H1 (cell line): Measurements from ENCODE around the gene FUT4. TPM values are rescaled to one million over a fixed set of nuclear protein-coding genes. Genes with fewer than 3 reads are reported as not detected.

ENCODE experiments used
- CTCF ChIA-PET: fragments of 300-600 bp; sonication (Branson Sonifier 250); formaldehyde crosslinking; loops from one replicate; lab custom pipeline; 2021; ENCODE audit not compliant: partially characterized antibody; lab: Charles Lee
- POLR2A ChIA-PET: fragments of 300-600 bp; sonication (Branson Sonifier 250); formaldehyde crosslinking; loops from one replicate; lab custom pipeline; 2021; ENCODE audit warnings: inconsistent platforms; ENCODE audit not compliant: partially characterized antibody; lab: Charles Lee
- DNase-seq, 2 experiments: peaks; one replicate each; pipeline versions ENCODE4 v3.0.0 to v3.0.0-alpha.2; 2010 to 2022; ENCODE audit warnings: low spot score in 2 of 2, low read depth in 1 of 2, mixed read lengths in 1 of 2
- FAIRE-seq: peaks from 2 replicates; lab custom pipeline; 2011; peaks lifted over from hg19 to GRCh38; lab: Jason Lieb, UNC
- H2AFZ ChIP-seq: 2 replicates; pipeline ENCODE4 v1.8.1; 2012; ENCODE audit warnings: low read length, inconsistent platforms
- H2AK5ac ChIP-seq: 2 replicates; pipeline ENCODE4 v1.6.1; 2013; ENCODE audit warnings: low read depth, low read length
- H2BK120ac ChIP-seq: replicated peaks from 2 replicates; pipeline ENCODE3; 2013; ENCODE audit warnings: low read depth, low read length, inconsistent platforms
- H2BK12ac ChIP-seq: 2 replicates; pipeline ENCODE4 v1.6.1; 2013; ENCODE audit warnings: low read depth, low read length
- H2BK15ac ChIP-seq: 2 replicates; pipeline ENCODE4 v1.6.1; 2013; ENCODE audit warnings: low read length
- H2BK20ac ChIP-seq: 2 replicates; pipeline ENCODE4 v1.6.1; 2013; ENCODE audit warnings: low read length
- H2BK5ac ChIP-seq: 2 replicates; pipeline ENCODE4 v1.6.1; 2013; ENCODE audit warnings: low read depth, low read length
- H3K14ac ChIP-seq: 2 replicates; pipeline ENCODE4 v1.6.1; 2013; ENCODE audit warnings: inconsistent platforms; ENCODE audit not compliant: insufficient read length
- H3K18ac ChIP-seq: 2 replicates; pipeline ENCODE4 v1.6.1; 2013; ENCODE audit warnings: low read length; ENCODE audit errors: extremely low read depth
- H3K23ac ChIP-seq: 2 replicates; pipeline ENCODE4 v1.6.1; 2013; ENCODE audit warnings: inconsistent platforms; ENCODE audit not compliant: insufficient read length
- H3K23me2 ChIP-seq: 2 replicates; pipeline ENCODE4 v1.6.1; 2013; ENCODE audit warnings: low read depth, low read length
- H3K27ac ChIP-seq: 2 replicates; pipeline ENCODE4 v1.6.1; 2011; ENCODE audit warnings: low read depth, low read length, inconsistent platforms
- H3K27me3 ChIP-seq, 4 experiments: replicated peaks in 1 of 4; 1 replicate in 1 of 4; 2 replicates in 3 of 4; pipeline versions ENCODE4 v1.6.1 to v1.8.1; 2011 to 2013; ENCODE audit warnings: low read length in 3 of 4, mild to moderate bottlenecking in 3 of 4, inconsistent platforms in 2 of 4, mixed read lengths in 2 of 4, moderate library complexity in 1 of 4; ENCODE audit not compliant: control insufficient read depth in 3 of 4, insufficient read depth in 3 of 4; ENCODE audit errors: extremely low read depth in 1 of 4
- H3K36me3 ChIP-seq, 4 experiments: 2 replicates each; pipeline versions ENCODE4 v1.6.1 to v1.8.1; 2011 to 2013; ENCODE audit warnings: mild to moderate bottlenecking in 4 of 4, low read length in 3 of 4, moderate library complexity in 2 of 4, control low read depth in 1 of 4, inconsistent platforms in 1 of 4; ENCODE audit not compliant: insufficient read depth in 4 of 4, control insufficient read depth in 2 of 4
- H3K4ac ChIP-seq: replicated peaks from 2 replicates; pipeline ENCODE3; 2013; ENCODE audit warnings: low read length, low read depth, mixed read lengths, inconsistent platforms; ENCODE audit not compliant: insufficient read length
- H3K4me1 ChIP-seq, 4 experiments: replicated peaks in 1 of 4; 1 replicate in 1 of 4; 2 replicates in 3 of 4; pipeline versions ENCODE4 v1.6.1 to v1.8.1; 2011 to 2013; ENCODE audit warnings: low read length in 3 of 4, inconsistent platforms in 2 of 4, mixed read lengths in 1 of 4; ENCODE audit not compliant: insufficient read depth in 4 of 4, control insufficient read depth in 3 of 4
- H3K4me2 ChIP-seq, 2 experiments: 2 replicates each; pipeline versions ENCODE4 v1.6.1 to v1.8.1; 2011 to 2013; ENCODE audit warnings: low read depth in 2 of 2, low read length in 2 of 2, control low read depth in 1 of 2, inconsistent platforms in 1 of 2, mild to moderate bottlenecking in 1 of 2; ENCODE audit not compliant: insufficient read depth in 1 of 2
- H3K4me3 ChIP-seq, 4 experiments: fragments of 200-600, 300-600 bp in 1 of 4; sonication (generic), shearing (Covaris generic), sonication (Bioruptor Twin) in 1 of 4; 2 replicates each; pipeline versions ENCODE4 v1.5.1 to v1.8.1; 2011 to 2016; ENCODE audit warnings: low read length in 4 of 4, low read depth in 3 of 4, control low read depth in 2 of 4, inconsistent platforms in 2 of 4, mild to moderate bottlenecking in 2 of 4, mixed read lengths in 1 of 4, moderate library complexity in 1 of 4; ENCODE audit not compliant: insufficient read depth in 2 of 4; ENCODE audit errors: extremely low read depth in 1 of 4
- H3K56ac ChIP-seq: replicated peaks from 2 replicates; pipeline ENCODE3; 2013; ENCODE audit warnings: low read depth, mild to moderate bottlenecking, mixed read lengths, low read length, inconsistent platforms; ENCODE audit not compliant: insufficient read length
- H3K79me1 ChIP-seq: 2 replicates; pipeline ENCODE4 v1.6.1; 2013; ENCODE audit warnings: low read depth, low read length, control low read depth
- H3K79me2 ChIP-seq, 2 experiments: 2 replicates each; pipeline versions ENCODE4 v1.6.1 to v1.8.1; 2012 to 2013; ENCODE audit warnings: low read length in 2 of 2, mild to moderate bottlenecking in 2 of 2, inconsistent platforms in 1 of 2; ENCODE audit not compliant: insufficient read depth in 2 of 2, control insufficient read depth in 1 of 2
- H3K9ac ChIP-seq, 4 experiments: replicated peaks in 1 of 4; 1 replicate in 1 of 4; 2 replicates in 3 of 4; pipeline versions ENCODE4 v1.6.1 to v1.8.1; 2011 to 2013; ENCODE audit warnings: low read depth in 3 of 4, low read length in 3 of 4, control low read depth in 2 of 4, mild to moderate bottlenecking in 2 of 4, moderate library complexity in 2 of 4, inconsistent platforms in 1 of 4; ENCODE audit errors: extremely low read depth in 1 of 4
- H3K9me3 ChIP-seq, 2 experiments: 2 replicates each; pipeline versions ENCODE4 v1.6.1 to v1.8.1; 2012 to 2013; ENCODE audit warnings: mild to moderate bottlenecking in 2 of 2, moderate library complexity in 2 of 2, control low read depth in 1 of 2, inconsistent platforms in 1 of 2, low read depth in 1 of 2, low read length in 1 of 2, mixed read lengths in 1 of 2; ENCODE audit not compliant: insufficient read depth in 2 of 2
- H4K20me1 ChIP-seq, 2 experiments: replicated peaks in 1 of 2; 2 replicates each; pipeline versions ENCODE3 to v1.8.1; 2011 to 2013; ENCODE audit warnings: inconsistent platforms in 2 of 2, low read length in 2 of 2, mild to moderate bottlenecking in 1 of 2; ENCODE audit not compliant: insufficient read depth in 2 of 2, control insufficient read depth in 1 of 2
- H4K5ac ChIP-seq: 2 replicates; pipeline ENCODE4 v1.6.1; 2013; ENCODE audit warnings: low read length, low read depth, mixed read lengths, inconsistent platforms; ENCODE audit not compliant: insufficient read length
- H4K8ac ChIP-seq: 2 replicates; pipeline ENCODE4 v1.8.0; 2013; ENCODE audit warnings: mild to moderate bottlenecking, moderate library complexity, low read length, inconsistent platforms; ENCODE audit not compliant: insufficient read depth; ENCODE audit errors: extremely low read depth
- H4K91ac ChIP-seq: replicated peaks from 2 replicates; pipeline ENCODE3; 2013; ENCODE audit warnings: low read length, mixed read lengths, inconsistent platforms; ENCODE audit not compliant: insufficient read length
- CBX8 ChIP-seq: fragments of 300-800, 300-1000 bp; sonication (generic); IDR thresholded peaks from 2 replicates; pipeline ENCODE4 v1.7.1; 2016; ENCODE audit warnings: low read depth, low read length, borderline replicate concordance
- CEBPB ChIP-seq: IDR thresholded peaks from 2 replicates; pipeline ENCODE4 v1.6.1; 2012; ENCODE audit warnings: low read depth, low read length
- CTBP2 ChIP-seq: IDR thresholded peaks from 2 replicates; pipeline ENCODE4 v1.7.0; 2011; ENCODE audit warnings: borderline replicate concordance, mild to moderate bottlenecking, moderate library complexity, mixed read lengths, low read length; ENCODE audit not compliant: insufficient read depth, insufficient read length
- EZH2 ChIP-seq: fragments of 200-600 bp; sonication (generic); IDR thresholded peaks from 2 replicates; pipeline ENCODE4 v1.7.1; 2012; ENCODE audit warnings: low read depth, mild to moderate bottlenecking, moderate library complexity, low read length, inconsistent platforms; ENCODE audit not compliant: severe bottlenecking
- JUND ChIP-seq: IDR thresholded peaks from 2 replicates; pipeline ENCODE4 v1.6.1; 2011; ENCODE audit warnings: mild to moderate bottlenecking, improper control_type of control experiment, low read length
- MAFK ChIP-seq: IDR thresholded peaks from 2 replicates; pipeline ENCODE4 v1.6.1; 2012; ENCODE audit warnings: low read depth, mild to moderate bottlenecking, improper control_type of control experiment, low read length
- NANOG ChIP-seq: IDR thresholded peaks from 2 replicates; pipeline ENCODE4 v1.6.1; 2011; ENCODE audit warnings: low read length, low read depth, mild to moderate bottlenecking, inconsistent platforms; ENCODE audit not compliant: insufficient read depth, poor library complexity, severe bottlenecking
- RNF2 ChIP-seq: fragments of 200-900, 300-1000 bp; sonication (generic); IDR thresholded peaks from 2 replicates; pipeline ENCODE4 v1.7.1; 2016; ENCODE audit warnings: borderline replicate concordance, low read depth, mild to moderate bottlenecking, antibody characterized with exemption, low read length; ENCODE audit not compliant: poor library complexity, severe bottlenecking; ENCODE audit errors: missing control alignments
- SIRT6 ChIP-seq: IDR thresholded peaks from one replicate; pipeline ENCODE4 v1.7.1; 2012; ENCODE audit warnings: low read length, inconsistent platforms
- SRF ChIP-seq: IDR thresholded peaks from 2 replicates; pipeline ENCODE4 v1.6.1; 2011; ENCODE audit warnings: mild to moderate bottlenecking, low read depth, low read length, moderate library complexity
- SUZ12 ChIP-seq: fragments of 200-600 bp; sonication (generic); IDR thresholded peaks from 2 replicates; pipeline ENCODE4 v1.6.1; 2012; ENCODE audit warnings: mild to moderate bottlenecking, inconsistent platforms, low read length, moderate library complexity, mixed read lengths
- TAF1 ChIP-seq: IDR thresholded peaks from 2 replicates; pipeline ENCODE4 v1.6.1; 2011; ENCODE audit warnings: mild to moderate bottlenecking, low read depth, low read length
- TCF12 ChIP-seq: IDR thresholded peaks from 2 replicates; pipeline ENCODE4 v1.6.1; 2011; ENCODE audit warnings: low read depth, mild to moderate bottlenecking, low read length
- polyA plus RNA-seq, 7 experiments: library from polyadenylated mRNA; depleted of rRNA in 3 of 7; stranded (reverse) in 5 of 7; unstranded in 2 of 7; fragments of >200 nt in 5 of 7; fragments of 200-250 nt in 2 of 7; gene quantifications; 1 replicate in 5 of 7; 2 replicates in 1 of 7; 4 replicates in 1 of 7; pipeline versions ENCODE4 v1.2.1 to v1.2.3, GENCODE V29; 2011 to 2013; ENCODE audit warnings: missing spikeins in 2 of 7, mixed read lengths in 2 of 7
- total RNA-seq: library from RNA; stranded (reverse); fragmentation: NEBNext Ultra II Directional; extraction: Animal tissue kit (Norgen Biotek cat#: 25700); gene quantifications from 2 replicates; pipeline ENCODE4 v1.2.1, GENCODE V29; 2021
- TF ChIP-seq, protein P1 (sequence below): IDR thresholded peaks from 2 replicates; pipeline ENCODE4 v1.6.1; 2012; ENCODE audit warnings: low read length, inconsistent platforms

Gene FUT4
- total and polyA plus RNA-seq, 2 of the 8 experiments (the other 6 are each of a cell fraction or from before 2014, with no cell fraction given): 2.6 to 8.0 TPM

DNA sequence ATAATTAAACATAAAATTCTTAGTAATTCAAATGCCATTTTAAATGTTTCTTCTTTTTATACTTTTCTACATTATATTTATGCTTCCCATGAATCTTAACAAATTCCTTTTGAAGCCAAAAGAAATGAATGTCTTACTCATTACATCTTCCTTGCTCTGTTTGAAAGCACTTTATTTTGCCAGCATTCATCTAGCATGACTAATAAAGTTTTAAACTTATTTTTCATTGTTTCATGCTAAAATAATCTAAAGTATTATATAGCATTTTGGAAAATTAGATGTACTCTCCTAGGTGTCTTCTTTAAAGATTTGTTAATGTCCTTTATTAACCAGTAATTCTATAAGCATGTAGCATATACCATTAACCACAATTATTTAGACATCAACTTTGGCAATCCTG lies 13.7 kb downstream of the FUT4 start:
- no peak overlapping the region for H3K9ac ChIP-seq
- no peak for FAIRE-seq

More for the DNA sequence above, 13.7 kb downstream of the FUT4 start:
- Histone ChIP-seq H3K27me3 (no peaks in the 10 kb centered on the region; a peak in 1 of 7 replicates), H4K20me1 (no peaks in the 10 kb centered on the region), H2BK20ac (no peak overlapping the region), H3K4ac (no peak overlapping the region), H3K27ac (no peak overlapping the region), H4K5ac (no peak overlapping the region), H3K14ac (no peak overlapping the region), H3K4me2 (no peak overlapping the region), H3K23ac (no peak overlapping the region), H2AFZ (no peak overlapping the region), H3K18ac (no peak overlapping the region), H2BK5ac (no peak overlapping the region), H2AK5ac (no peak overlapping the region), H3K23me2 (no peaks in the 10 kb centered on the region), H3K79me1 (no peaks in the 10 kb centered on the region), H4K8ac (no peak overlapping the region), H3K4me1 (no peaks in the 10 kb centered on the region), H2BK15ac (no peak overlapping the region), H3K9me3 (no peaks in the 10 kb centered on the region), H3K79me2 (no peaks in the 10 kb centered on the region), H4K91ac (no peak overlapping the region), H3K4me3 (no peak overlapping the region), H3K56ac (no peak overlapping the region), H2BK12ac (no peak overlapping the region), H3K36me3 (no peaks in the 10 kb centered on the region), H2BK120ac (no peak overlapping the region)
- DNase-seq: no peak
- ChIA-PET CTCF (interaction anchor here (1.2 kb wide), 1 partner anchor 46 kb away, joined by 4 read pairs; no protein-coding TSS in a partner anchor), POLR2A (no interaction called here)
- TF ChIP-seq CEBPB: no peak
- no peak for TF ChIP-seq SIRT6
- no peak for TF ChIP-seq EZH2
- TF ChIP-seq RNF2: no peak
- no peak for TF ChIP-seq CBX8
- TF ChIP-seq TCF12: no peak
- no peak for TF ChIP-seq JUND
- TF ChIP-seq MAFK: no peak
- no peak for TF ChIP-seq TAF1
- no peak for TF ChIP-seq SUZ12
- no peak for TF ChIP-seq SRF
- TF ChIP-seq, protein P1, sequence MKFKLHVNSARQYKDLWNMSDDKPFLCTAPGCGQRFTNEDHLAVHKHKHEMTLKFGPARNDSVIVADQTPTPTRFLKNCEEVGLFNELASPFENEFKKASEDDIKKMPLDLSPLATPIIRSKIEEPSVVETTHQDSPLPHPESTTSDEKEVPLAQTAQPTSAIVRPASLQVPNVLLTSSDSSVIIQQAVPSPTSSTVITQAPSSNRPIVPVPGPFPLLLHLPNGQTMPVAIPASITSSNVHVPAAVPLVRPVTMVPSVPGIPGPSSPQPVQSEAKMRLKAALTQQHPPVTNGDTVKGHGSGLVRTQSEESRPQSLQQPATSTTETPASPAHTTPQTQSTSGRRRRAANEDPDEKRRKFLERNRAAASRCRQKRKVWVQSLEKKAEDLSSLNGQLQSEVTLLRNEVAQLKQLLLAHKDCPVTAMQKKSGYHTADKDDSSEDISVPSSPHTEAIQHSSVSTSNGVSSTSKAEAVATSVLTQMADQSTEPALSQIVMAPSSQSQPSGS: no peak
- TF ChIP-seq NANOG: no peak
- TF ChIP-seq CTBP2: no peak
